ENCODE measurements around the gene ITPR1.

Gene ITPR1

DNA sequence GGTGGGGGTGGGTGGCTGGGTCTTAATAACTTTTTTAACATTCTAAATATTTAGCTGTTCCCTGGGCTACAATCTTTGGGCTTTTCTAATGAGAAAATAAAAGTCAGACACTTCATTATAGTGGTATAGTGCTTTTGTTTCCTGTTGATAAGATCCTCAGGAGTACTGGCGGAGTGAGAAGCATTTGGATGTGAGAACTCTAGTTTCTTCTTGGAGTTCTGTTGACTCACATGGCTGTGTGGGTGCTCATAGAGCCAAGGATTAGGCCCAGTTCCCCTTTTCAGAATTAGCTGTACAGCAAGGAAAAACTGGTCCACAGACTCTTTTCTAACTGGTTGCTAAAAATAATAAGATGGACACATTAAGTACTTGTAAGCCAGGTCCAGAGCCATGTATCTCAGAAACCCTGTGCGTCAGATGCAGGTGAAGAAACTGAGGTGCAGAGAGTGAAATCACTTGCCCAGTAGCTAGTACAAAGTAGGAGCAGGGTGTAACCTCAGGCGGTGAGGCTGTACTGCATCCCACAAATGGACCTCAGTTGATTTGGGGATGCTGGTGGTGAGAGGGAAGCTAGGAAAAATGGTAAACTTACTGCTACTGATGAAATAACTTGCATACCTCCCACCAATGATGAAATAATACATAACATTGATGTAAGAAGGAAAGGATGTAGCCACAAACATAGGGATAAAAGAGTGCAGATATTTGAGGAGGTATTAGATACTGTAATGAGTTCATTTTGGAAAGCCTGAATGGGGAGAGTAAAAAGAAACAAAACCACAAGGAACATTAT lies 2.3 kb downstream of the ITPR1 start:
- in situ Hi-C loops (cut with MboI; ENCODE audit: low pct_unique_long_range_greater_than_20kb, low sequenced_read_pairs, unreplicated experiment), result no loop called here
- no peak for DNase-seq (ENCODE audit: low spot score)
- TF ChIP-seq, protein P1, sequence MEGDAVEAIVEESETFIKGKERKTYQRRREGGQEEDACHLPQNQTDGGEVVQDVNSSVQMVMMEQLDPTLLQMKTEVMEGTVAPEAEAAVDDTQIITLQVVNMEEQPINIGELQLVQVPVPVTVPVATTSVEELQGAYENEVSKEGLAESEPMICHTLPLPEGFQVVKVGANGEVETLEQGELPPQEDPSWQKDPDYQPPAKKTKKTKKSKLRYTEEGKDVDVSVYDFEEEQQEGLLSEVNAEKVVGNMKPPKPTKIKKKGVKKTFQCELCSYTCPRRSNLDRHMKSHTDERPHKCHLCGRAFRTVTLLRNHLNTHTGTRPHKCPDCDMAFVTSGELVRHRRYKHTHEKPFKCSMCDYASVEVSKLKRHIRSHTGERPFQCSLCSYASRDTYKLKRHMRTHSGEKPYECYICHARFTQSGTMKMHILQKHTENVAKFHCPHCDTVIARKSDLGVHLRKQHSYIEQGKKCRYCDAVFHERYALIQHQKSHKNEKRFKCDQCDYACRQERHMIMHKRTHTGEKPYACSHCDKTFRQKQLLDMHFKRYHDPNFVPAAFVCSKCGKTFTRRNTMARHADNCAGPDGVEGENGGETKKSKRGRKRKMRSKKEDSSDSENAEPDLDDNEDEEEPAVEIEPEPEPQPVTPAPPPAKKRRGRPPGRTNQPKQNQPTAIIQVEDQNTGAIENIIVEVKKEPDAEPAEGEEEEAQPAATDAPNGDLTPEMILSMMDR (IDR thresholded peaks at IDR 0.05; ENCODE audit: extremely low read depth, insufficient read depth, missing control alignments), result no peak

DNA sequence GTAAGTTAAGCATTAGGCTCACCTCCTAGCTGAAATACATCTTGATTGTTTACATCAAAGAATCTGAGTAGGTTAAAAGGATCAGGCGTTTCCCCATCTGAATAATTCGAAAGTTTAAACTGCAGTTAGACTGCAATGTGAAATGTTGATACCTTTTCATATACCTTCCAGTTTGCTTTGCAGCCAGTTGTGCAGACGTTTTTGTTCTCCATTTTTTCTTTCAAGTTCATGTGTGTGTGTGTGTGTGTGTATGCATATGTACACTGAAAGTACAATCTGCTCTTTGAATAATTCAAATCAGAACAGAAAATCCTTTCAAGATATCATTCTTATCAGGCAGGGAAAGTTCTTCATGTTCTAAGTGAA lies 2.9 kb downstream of the ITPR1 start:
- TF ChIP-seq, protein P1 (IDR thresholded peaks at IDR 0.05; ENCODE audit: extremely low read depth, insufficient read depth, missing control alignments), result no peak
- in situ Hi-C loops (cut with MboI; ENCODE audit: low pct_unique_long_range_greater_than_20kb, low sequenced_read_pairs, unreplicated experiment), result no loop called here
- no peak for DNase-seq (ENCODE audit: low spot score)

DNA sequence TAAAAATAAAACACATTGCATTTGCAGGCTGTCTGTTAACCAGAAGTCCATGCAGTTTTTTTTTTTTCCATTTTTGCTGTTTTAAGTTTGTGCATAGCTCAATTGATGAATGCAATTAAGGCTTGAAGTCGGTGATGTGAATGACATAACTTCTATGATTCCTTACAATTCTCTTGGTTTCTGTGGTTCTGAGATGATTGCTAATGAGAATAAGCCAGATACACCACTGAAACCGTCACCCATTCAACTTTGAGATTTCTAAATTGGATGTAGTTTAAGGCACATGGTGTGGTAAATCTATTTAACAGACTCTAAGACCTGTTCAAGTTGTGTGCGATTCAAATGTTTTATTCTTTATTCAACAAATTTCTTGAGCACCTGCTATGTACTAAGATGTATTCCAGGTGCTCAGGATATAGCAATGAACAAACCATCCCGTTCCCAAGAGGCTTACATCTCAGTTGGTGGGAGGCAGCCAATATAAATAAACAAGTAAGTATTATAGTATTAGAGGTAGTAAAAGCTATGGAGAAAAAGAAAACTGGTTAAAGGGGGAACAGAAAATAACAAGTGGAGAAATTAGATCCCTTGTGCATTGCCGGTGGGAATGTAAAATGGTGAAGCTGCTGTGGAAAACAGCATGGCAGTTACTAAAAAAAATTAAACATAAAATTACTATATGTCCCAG lies 4.0 kb downstream of the ITPR1 start:
- TF ChIP-seq, protein P1 (IDR thresholded peaks at IDR 0.05; ENCODE audit: extremely low read depth, insufficient read depth, missing control alignments), result no peak
- in situ Hi-C loops (cut with MboI; ENCODE audit: low pct_unique_long_range_greater_than_20kb, low sequenced_read_pairs, unreplicated experiment), result no loop called here
- DNase-seq (ENCODE audit: low spot score), result no peak

DNA sequence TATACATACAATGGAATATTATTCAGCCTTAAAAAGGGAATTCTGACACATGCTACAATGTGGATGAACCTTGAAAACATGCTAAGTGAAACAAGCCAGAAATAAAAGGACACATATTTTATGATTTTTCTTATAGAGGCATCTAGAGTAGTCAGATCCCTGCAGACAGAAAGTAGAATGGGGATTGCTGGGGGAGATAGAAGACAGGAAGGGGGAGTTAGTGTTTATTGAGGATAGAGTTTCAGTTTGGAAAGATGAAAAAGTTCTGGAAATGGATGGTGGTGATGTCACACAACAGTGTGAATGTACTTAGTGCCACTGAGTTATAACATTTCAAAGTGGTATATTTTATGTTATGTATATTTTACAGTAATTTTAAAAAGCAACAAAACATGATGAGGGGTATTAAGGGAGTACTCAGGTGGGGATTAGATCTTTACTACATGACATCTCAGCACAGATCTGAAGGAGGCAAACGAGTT lies 4.7 kb downstream of the ITPR1 start:
- no peak for DNase-seq (ENCODE audit: low spot score)
- in situ Hi-C loops (cut with MboI; ENCODE audit: low pct_unique_long_range_greater_than_20kb, low sequenced_read_pairs, unreplicated experiment), result no loop called here
- TF ChIP-seq, protein P1 (IDR thresholded peaks at IDR 0.05; ENCODE audit: extremely low read depth, insufficient read depth, missing control alignments), result no peak

DNA sequence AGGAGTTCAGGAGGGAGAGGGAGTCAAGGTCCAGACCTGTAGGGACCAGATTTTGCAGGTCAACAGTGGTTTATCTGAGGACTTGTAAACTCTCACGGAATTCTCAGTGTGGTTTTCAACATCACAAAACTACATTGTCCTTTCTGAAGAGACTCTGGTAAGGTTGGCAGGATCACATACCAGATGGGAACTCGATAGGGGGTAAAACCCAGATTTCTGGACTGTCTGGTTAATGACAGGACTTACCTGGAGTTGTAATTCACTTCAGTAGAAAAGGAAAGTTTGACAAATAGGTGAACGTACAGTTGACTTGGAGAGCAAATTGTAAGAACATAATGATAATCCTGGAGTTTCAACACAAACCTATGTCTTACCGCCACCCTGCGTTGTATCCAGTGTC lies 5.3 kb downstream of the ITPR1 start:
- DNase-seq (ENCODE audit: low spot score), result no peak
- TF ChIP-seq, protein P1 (IDR thresholded peaks at IDR 0.05; ENCODE audit: extremely low read depth, insufficient read depth, missing control alignments), result no peak
- in situ Hi-C loops (cut with MboI; ENCODE audit: low pct_unique_long_range_greater_than_20kb, low sequenced_read_pairs, unreplicated experiment), result no loop called here

DNA sequence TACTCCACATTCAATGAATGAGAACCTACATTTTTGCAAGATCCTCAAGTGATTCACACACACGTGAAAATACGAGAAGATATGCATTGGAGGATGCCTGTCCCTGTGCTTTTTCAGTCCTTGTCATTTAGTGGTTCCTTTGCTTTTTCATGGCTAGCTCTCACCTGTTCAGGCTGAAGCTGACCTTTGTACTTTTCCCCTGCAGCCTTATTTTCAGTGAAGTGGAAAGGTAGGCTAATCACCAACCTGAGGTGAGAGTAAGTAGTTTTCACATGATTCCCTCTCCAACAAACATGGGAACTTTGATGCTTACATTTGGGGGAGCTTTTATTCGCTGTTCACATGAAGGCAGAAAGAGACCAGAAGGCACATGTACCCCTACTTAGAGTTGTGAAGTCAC lies 8.3 kb downstream of the ITPR1 start:
- in situ Hi-C loops (cut with MboI; ENCODE audit: low pct_unique_long_range_greater_than_20kb, low sequenced_read_pairs, unreplicated experiment), result no loop called here
- TF ChIP-seq, protein P1 (IDR thresholded peaks at IDR 0.05; ENCODE audit: extremely low read depth, insufficient read depth, missing control alignments), result no peak
- DNase-seq (ENCODE audit: low spot score), result no peak
